MM.1S (cell line): Measurements from ENCODE around the gene IVNS1ABP.

Experiments
- DNase-seq: peaks from one replicate; pipeline ENCODE4 v3.0.0-alpha.2; 2015
- H2AFZ ChIP-seq: fragments of 300-600 bp; sonication (generic); 2 replicates; pipeline ENCODE4 v1.6.0; 2016; ENCODE audit warnings: antibody characterized with exemption, low read length
- H3F3A ChIP-seq: fragments of 300-600 bp; sonication (generic); 2 replicates; pipeline ENCODE4 v1.6.1; 2016; ENCODE audit warnings: mild to moderate bottlenecking, antibody characterized with exemption, low read length, moderate library complexity, mixed read lengths; ENCODE audit not compliant: insufficient read depth
- H3K27ac ChIP-seq: fragments of 300-600 bp; sonication (generic); 2 replicates; pipeline ENCODE4 v1.5.1; 2016; ENCODE audit warnings: mild to moderate bottlenecking, low read length
- H3K27me3 ChIP-seq: fragments of 300-600 bp; sonication (generic); replicated peaks from 2 replicates; pipeline ENCODE4 v1.6.0; 2016; ENCODE audit warnings: low read length; ENCODE audit not compliant: insufficient read depth
- H3K36me3 ChIP-seq: fragments of 300-600 bp; sonication (generic); replicated peaks from 2 replicates; pipeline ENCODE4 v1.6.1; 2016; ENCODE audit warnings: mild to moderate bottlenecking, low read length, mixed read lengths; ENCODE audit not compliant: insufficient read depth
- H3K4me1 ChIP-seq: fragments of 300-600 bp; sonication (generic); 2 replicates; pipeline ENCODE4 v1.6.1; 2016; ENCODE audit warnings: low read length, mixed read lengths
- H3K4me2 ChIP-seq: fragments of 300-600 bp; sonication (generic); 2 replicates; pipeline ENCODE4 v1.6.0; 2016; ENCODE audit warnings: low read depth, low read length
- H3K4me3 ChIP-seq: fragments of 300-600 bp; sonication (generic); 2 replicates; pipeline ENCODE4 v1.5.1; 2016; ENCODE audit warnings: low read length, mixed read lengths
- H3K79me2 ChIP-seq: fragments of 300-600 bp; sonication (generic); 2 replicates; pipeline ENCODE4 v1.6.1; 2016; ENCODE audit warnings: mixed run types, low read length, mixed read lengths
- H3K9ac ChIP-seq: fragments of 300-600 bp; sonication (generic); 2 replicates; pipeline ENCODE4 v1.6.1; 2016; ENCODE audit warnings: low read length, mixed read lengths
- H3K9me2 ChIP-seq: fragments of 300-600 bp; sonication (generic); replicated peaks from 2 replicates; pipeline ENCODE4 v1.6.1; 2016; ENCODE audit warnings: mild to moderate bottlenecking, low read length, mixed read lengths; ENCODE audit not compliant: insufficient read depth
- H3K9me3 ChIP-seq: fragments of 300-600 bp; sonication (generic); replicated peaks from 2 replicates; pipeline ENCODE4 v1.6.1; 2016; ENCODE audit warnings: mild to moderate bottlenecking, low read length, mixed read lengths; ENCODE audit not compliant: insufficient read depth
- H4K20me1 ChIP-seq: fragments of 300-600 bp; sonication (generic); 2 replicates; pipeline ENCODE4 v1.6.1; 2016; ENCODE audit warnings: mild to moderate bottlenecking, low read length, moderate library complexity, mixed read lengths; ENCODE audit not compliant: insufficient read depth
- CTCF ChIP-seq: fragments of 300-600 bp; sonication (generic); IDR thresholded peaks from 2 replicates; pipeline ENCODE4 v1.5.1; 2016; ENCODE audit warnings: antibody characterized with exemption, low read length, mixed read lengths
- EZH2 ChIP-seq: fragments of 300-600 bp; sonication (generic); optimal IDR thresholded peaks from 2 replicates; pipeline ENCODE3; 2017; ENCODE audit warnings: low read depth, mild to moderate bottlenecking, antibody characterized with exemption, low read length, mixed read lengths
- EZH2phosphoT487 ChIP-seq: fragments of 300-600 bp; sonication (generic); IDR thresholded peaks from 2 replicates; pipeline ENCODE4 v1.6.1; 2018; ENCODE audit warnings: antibody characterized with exemption, low read length

IVNS1ABP gene

GRCh38 chr1:185297982-185298381 is 19.1 kb downstream of the IVNS1ABP start:
- no peak overlapping the region for H3K27ac ChIP-seq
- H3K9ac ChIP-seq: no peak overlapping the region
- no peak overlapping the region for H2AFZ ChIP-seq
- no peaks in the 10 kb centered on the region for H3K4me1 ChIP-seq
- TF ChIP-seq CTCF (no peak), EZH2 (no peak), EZH2phosphoT487 (no peak)
- H3F3A ChIP-seq: no peaks in the 10 kb centered on the region
- H3K4me2 ChIP-seq: no peak overlapping the region
- H3K4me3 ChIP-seq: no peak overlapping the region
- H3K79me2 ChIP-seq: no peaks in the 10 kb centered on the region
- no peaks in the 10 kb centered on the region for H3K27me3 ChIP-seq
- H4K20me1 ChIP-seq: no peaks in the 10 kb centered on the region
- no peaks in the 10 kb centered on the region for H3K9me2 ChIP-seq
- peaks cover 20% of the 10 kb centered on the region for H3K36me3 ChIP-seq
- DNase-seq: no peak
- no peaks in the 10 kb centered on the region for H3K9me3 ChIP-seq

- peaks cover 13% of the 10 kb centered on the region for H3K36me3 ChIP-seq
Measured at GRCh38 chr1:185295091-185295490, 22.0 kb downstream of the IVNS1ABP start.

GRCh38 chr1:185293967-185294542 is 23.0 kb downstream of the IVNS1ABP start:
- H3K36me3 ChIP-seq: peaks cover 9% of the 10 kb centered on the region; the same call in 1 of the 2 replicates

More at GRCh38 chr1:185295091-185295490, 22.0 kb downstream of the IVNS1ABP start:
- no peak overlapping the region for H3K9ac ChIP-seq
- no peak overlapping the region for H3K4me3 ChIP-seq
- H2AFZ ChIP-seq: no peak overlapping the region
- H3K4me2 ChIP-seq: no peak overlapping the region
- H3K4me1 ChIP-seq: no peaks in the 10 kb centered on the region
- H4K20me1 ChIP-seq: no peaks in the 10 kb centered on the region
- H3F3A ChIP-seq: no peaks in the 10 kb centered on the region
- no peaks in the 10 kb centered on the region for H3K9me2 ChIP-seq
- no peaks in the 10 kb centered on the region for H3K9me3 ChIP-seq
- no peak overlapping the region for H3K27ac ChIP-seq
- H3K27me3 ChIP-seq: no peaks in the 10 kb centered on the region
- TF ChIP-seq CTCF (no peak), EZH2 (no peak), EZH2phosphoT487 (no peak)
- DNase-seq: no peak
- no peaks in the 10 kb centered on the region for H3K79me2 ChIP-seq

More at GRCh38 chr1:185293967-185294542, 23.0 kb downstream of the IVNS1ABP start:
- no peaks in the 10 kb centered on the region for H3K79me2 ChIP-seq
- no peak overlapping the region for H3K27ac ChIP-seq
- H2AFZ ChIP-seq: no peak overlapping the region
- H3K9me3 ChIP-seq: no peaks in the 10 kb centered on the region
- no peaks in the 10 kb centered on the region for H4K20me1 ChIP-seq
- no peak overlapping the region for H3K9ac ChIP-seq
- no peak overlapping the region for H3K4me3 ChIP-seq
- peaks cover 6% of the 10 kb centered on the region; the same call in 1 of the 2 replicates for H3K4me1 ChIP-seq
- no peak overlapping the region for H3K4me2 ChIP-seq
- no peak for DNase-seq
- no peaks in the 10 kb centered on the region for H3F3A ChIP-seq
- TF ChIP-seq CTCF (no peak), EZH2 (no peak), EZH2phosphoT487 (no peak)
- H3K9me2 ChIP-seq: no peaks in the 10 kb centered on the region
- no peaks in the 10 kb centered on the region for H3K27me3 ChIP-seq
